HepG2 (cell line): ENCODE data around the gene ESYT2. TPM values are rescaled to one million over a fixed set of nuclear protein-coding genes. Genes with fewer than 3 reads are reported as not detected.

Experiments used
- ADNP ChIP-seq: sonication (generic); formaldehyde crosslinking; IDR thresholded peaks from 2 replicates; pipeline ENCODE4 v1.4.0; 2020; ENCODE audit warnings: missing genetic modification reagents
- ASH2L ChIP-seq: fragments of 300-600, 200-600 bp; sonication (generic); IDR thresholded peaks from 2 replicates; pipeline ENCODE4 v1.7.0; 2017; ENCODE audit warnings: low read depth, mild to moderate bottlenecking, moderate library complexity, mixed read lengths, low read length; ENCODE audit not compliant: insufficient read length
- BHLHE40 ChIP-seq: IDR thresholded peaks from 2 replicates; pipeline ENCODE4 v1.6.1; 2011; ENCODE audit warnings: low read length, improper control_type of control experiment
- BRD4 ChIP-seq: sonication (generic); formaldehyde crosslinking; IDR thresholded peaks from 2 replicates; pipeline ENCODE4 v1.4.0; 2020; ENCODE audit warnings: missing genetic modification reagents
- CHD4 ChIP-seq: fragments of 200-600 bp; sonication (generic); IDR thresholded peaks from 2 replicates; pipeline ENCODE4 v1.7.0; 2017; ENCODE audit warnings: mild to moderate bottlenecking, low read length, borderline replicate concordance
- DZIP1 ChIP-seq: sonication (generic); formaldehyde crosslinking; IDR thresholded peaks from 2 replicates; pipeline ENCODE4 v1.5.0; 2020; ENCODE audit warnings: mild to moderate bottlenecking, missing genetic modification reagents
- GPN1 ChIP-seq: sonication (generic); formaldehyde crosslinking; IDR thresholded peaks from 2 replicates; pipeline ENCODE4 v1.5.1; 2020; ENCODE audit warnings: missing genetic modification reagents, borderline replicate concordance
- HIC2 ChIP-seq: sonication (generic); formaldehyde crosslinking; IDR thresholded peaks from 2 replicates; pipeline ENCODE4 v1.9.0; 2022; ENCODE audit warnings: low read depth, missing genetic modification reagents
- HNRNPLL ChIP-seq: fragments of 200-400 bp; formaldehyde crosslinking; IDR thresholded peaks from 2 replicates; pipeline ENCODE4 v1.6.1; 2017; ENCODE audit warnings: mild to moderate bottlenecking, low read depth, low read length; ENCODE audit not compliant: poor library complexity, severe bottlenecking
- NFAT5 ChIP-seq: sonication (generic); formaldehyde crosslinking; IDR thresholded peaks from 2 replicates; pipeline ENCODE4 v1.4.0; 2020; ENCODE audit warnings: missing genetic modification reagents
- RFX5 ChIP-seq: IDR thresholded peaks from 2 replicates; pipeline ENCODE4 v1.6.1; 2011; ENCODE audit warnings: low read depth, low read length, improper control_type of control experiment
- TAF15 ChIP-seq: fragments of 200-400 bp; formaldehyde crosslinking; IDR thresholded peaks from one replicate; pipeline ENCODE4 v1.6.1; 2018; ENCODE audit warnings: mild to moderate bottlenecking, low read depth, low read length; ENCODE audit not compliant: poor library complexity, severe bottlenecking
- THAP11 ChIP-seq: IDR thresholded peaks from 2 replicates; pipeline ENCODE4 v1.6.1; 2016; ENCODE audit warnings: missing biosample characterization, missing genetic modification reagents
- ZBTB7A ChIP-seq: sonication (generic); formaldehyde crosslinking; IDR thresholded peaks from 2 replicates; pipeline ENCODE4 v1.8.0; 2022; ENCODE audit warnings: mild to moderate bottlenecking, missing genetic modification reagents
- ZNF260 ChIP-seq: sonication (generic); formaldehyde crosslinking; IDR thresholded peaks from 2 replicates; pipeline ENCODE4 v1.4.0; 2020; ENCODE audit warnings: missing genetic modification reagents, low read depth, mild to moderate bottlenecking, borderline replicate concordance
- ZNF672 ChIP-seq: sonication (generic); formaldehyde crosslinking; IDR thresholded peaks from 2 replicates; pipeline ENCODE4 v1.8.1; 2022; ENCODE audit warnings: missing genetic modification reagents
- ZNF678 ChIP-seq: sonication (generic); formaldehyde crosslinking; IDR thresholded peaks from 2 replicates; pipeline ENCODE4 v1.4.0; 2020; ENCODE audit warnings: mild to moderate bottlenecking, missing genetic modification reagents
- ZNF7 ChIP-seq: IDR thresholded peaks from 2 replicates; pipeline ENCODE4 v1.6.1; 2016; ENCODE audit warnings: missing biosample characterization, missing genetic modification reagents
- ZSCAN5A ChIP-seq: sonication (generic); formaldehyde crosslinking; IDR thresholded peaks from 2 replicates; pipeline ENCODE4 v1.8.0; 2022; ENCODE audit warnings: mild to moderate bottlenecking, missing genetic modification reagents, borderline replicate concordance
- polyA plus RNA-seq, 8 experiments: library from polyadenylated mRNA; depleted of rRNA in 3 of 8; stranded (reverse) in 7 of 8; unstranded in 1 of 8; fragments of >200 nt; fragmentation: Illumina TruSeq in 4 of 8; extraction: Trizol in 4 of 8; gene quantifications; 2 replicates each; pipeline versions ENCODE4 v1.2.1 to v1.2.3, GENCODE V29; 2011 to 2016; ENCODE audit warnings: low read depth in 4 of 8, missing spikeins in 1 of 8, mixed read lengths in 1 of 8; ENCODE audit not compliant: insufficient read depth in 1 of 8
- total RNA-seq, 5 experiments: library from RNA; depleted of rRNA; stranded (reverse); fragments of >200 nt; fragmentation: Illumina TruSeq; extraction: Trizol; gene quantifications; 2 replicates each; pipeline ENCODE4 v1.2.3, GENCODE V29; 2016; ENCODE audit warnings: low read depth in 1 of 5

ESYT2 gene
- total and polyA plus RNA-seq, 2 of the 13 experiments (the other 11 are each of a cell fraction or from before 2014, with no cell fraction given): 28.5 to 37.3 TPM

DNA sequence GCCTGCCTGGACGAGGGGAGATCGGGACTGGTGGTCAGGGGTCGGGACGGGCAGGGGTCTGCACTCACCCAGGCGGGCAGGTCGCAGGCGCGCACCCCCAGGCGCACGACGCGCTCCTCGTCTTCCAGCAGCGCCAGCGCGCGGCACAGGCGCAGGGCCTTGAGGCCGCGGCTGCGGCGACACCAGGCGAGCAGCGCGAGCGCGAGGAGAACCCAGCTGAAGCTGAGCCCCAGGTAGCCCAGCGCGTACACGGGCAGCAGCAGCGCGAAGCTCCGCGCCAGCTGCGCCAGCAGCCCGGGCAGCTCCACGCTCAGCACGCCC lies 328 bp downstream of the ESYT2 start (continued):
- TF ChIP-seq BHLHE40 (no peak), DZIP1 (CRISPR knock-in tag) (no peak), ZBTB7A (CRISPR knock-in tag) (peak; percentile 53; the same call in 1 of the 2 replicates), ASH2L (peak; percentile 1), HIC2 (CRISPR knock-in tag) (no peak), HNRNPLL (peak; percentile 41), ZNF678 (CRISPR knock-in tag) (no peak), ZNF672 (CRISPR knock-in tag) (0 out of 2 replicates have a peak, but pooled peaks have one; percentile 33), BRD4 (CRISPR knock-in tag) (0 out of 2 replicates have a peak, but pooled peaks have one; percentile 8), GPN1 (no peak), RFX5 (no peak), TAF15 (no peak), THAP11 (CRISPR knock-in tag) (no peak), ADNP (CRISPR knock-in tag) (no peak), ZSCAN5A (no peak), ZNF260 (no peak), ZNF7 (no peak), CHD4 (no peak), NFAT5 (CRISPR knock-in tag) (peak; percentile 15; the same call in 1 of the 2 replicates)
